Superior temporal gyrus (tissue), 1 donor: ENCODE results near the gene CASK.

Experiments used
- DNase-seq: peaks from one replicate; pipeline ENCODE4 v3.0.0-alpha.2; 2016; ENCODE audit errors: extremely low spot score

CASK gene

DNA sequence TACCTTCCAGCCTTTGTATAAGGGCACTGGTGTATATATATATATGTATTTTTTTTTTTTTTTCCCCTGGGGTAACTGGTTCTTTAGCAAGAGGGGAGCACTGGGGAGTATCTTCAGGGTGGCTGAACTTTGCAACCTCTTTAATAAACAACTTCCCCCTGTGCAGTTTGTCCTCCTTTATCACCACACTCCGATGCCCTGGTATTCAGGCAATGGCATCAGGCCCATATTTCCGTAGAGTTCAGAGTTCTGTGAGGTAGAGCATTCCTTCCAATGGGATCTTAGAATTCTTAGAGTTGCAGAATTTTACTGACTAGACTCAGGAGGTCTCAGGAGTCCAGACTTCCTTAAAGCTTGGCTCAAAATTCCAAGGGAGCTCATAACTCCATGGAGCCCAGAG, 451.6 kb downstream of the CASK start:
- no peak for DNase-seq

DNA sequence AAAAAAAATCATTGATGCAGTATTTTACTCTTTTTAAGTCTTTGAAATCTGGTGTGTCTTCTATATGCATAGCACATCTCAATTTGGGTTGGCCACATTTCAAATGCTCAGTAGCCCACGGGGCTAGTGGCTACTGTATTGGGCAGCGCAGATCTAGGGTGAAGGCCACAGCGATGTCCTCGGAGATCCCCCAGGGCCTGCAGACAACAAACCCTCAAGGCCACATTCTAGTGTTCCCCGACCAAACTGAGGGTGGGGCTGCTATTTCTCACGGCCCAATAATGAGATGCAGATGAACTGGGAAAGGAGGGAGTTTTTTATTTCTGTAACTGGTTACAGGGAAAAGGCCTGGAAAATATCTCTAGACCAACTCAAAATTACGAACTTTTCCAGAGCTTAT, 452.6 kb downstream of the CASK start:
- DNase-seq: no peak

DNA sequence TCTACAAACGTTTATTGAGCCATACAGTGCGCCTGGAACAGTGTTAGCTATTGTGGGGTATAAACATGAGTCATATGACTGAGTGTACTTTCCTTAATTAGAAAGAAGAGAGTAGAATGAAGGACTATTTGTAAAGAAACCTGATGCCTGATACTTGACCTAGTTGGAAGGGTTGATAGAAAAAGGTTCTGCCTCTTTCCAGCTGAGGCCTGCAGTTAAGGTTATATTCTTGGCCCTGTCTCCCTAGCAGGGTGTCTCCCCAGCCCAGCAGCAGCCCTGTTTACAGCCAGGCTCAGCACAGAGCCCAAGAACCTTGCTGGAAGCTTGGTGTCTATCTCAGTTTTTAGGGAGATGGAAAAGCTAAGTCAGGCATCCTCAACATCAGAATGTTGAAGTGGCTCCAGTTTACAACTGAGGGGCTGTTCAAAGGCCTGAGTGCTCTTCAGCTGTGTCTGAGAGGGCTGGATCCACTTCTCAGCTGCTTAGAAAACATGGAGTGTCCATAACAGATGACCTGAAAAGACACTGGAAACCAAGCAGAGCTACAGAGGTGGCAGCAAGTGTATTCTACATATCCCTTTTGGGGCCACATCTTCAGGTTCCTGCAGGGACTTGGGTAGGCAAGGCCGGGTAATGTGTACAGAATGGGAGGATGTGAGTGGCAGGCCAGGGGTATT, 454.6 kb downstream of the CASK start:
- no peak for DNase-seq
